Subcutaneous abdominal adipose tissue (tissue), 5 donors: Measurements from ENCODE around the gene TM2D3.

Experiments
- H3K27ac ChIP-seq: one replicate; pipeline ENCODE4 v1.7.0; 2013; ENCODE audit warnings: low read depth, mild to moderate bottlenecking, inconsistent platforms, low read length, moderate library complexity
- H3K27me3 ChIP-seq, 5 donors: one replicate each; pipeline ENCODE4 v1.7.0; 2013; ENCODE audit warnings: low read length in 5 of 5, inconsistent platforms in 1 of 5; ENCODE audit not compliant: control insufficient read depth in 5 of 5, insufficient read depth in 4 of 5
- H3K36me3 ChIP-seq, 5 donors: one replicate each; pipeline ENCODE4 v1.7.0; 2013; ENCODE audit warnings: low read length in 5 of 5; ENCODE audit not compliant: control insufficient read depth in 5 of 5, insufficient read depth in 5 of 5
- H3K4me1 ChIP-seq, 5 donors: one replicate each; pipeline ENCODE4 v1.7.0; 2013; ENCODE audit warnings: low read length in 5 of 5, mild to moderate bottlenecking in 3 of 5, moderate library complexity in 1 of 5; ENCODE audit not compliant: control insufficient read depth in 5 of 5, insufficient read depth in 5 of 5
- H3K4me3 ChIP-seq, 5 donors: one replicate each; pipeline ENCODE4 v1.7.0; 2013; ENCODE audit warnings: low read length in 5 of 5, low read depth in 1 of 5
- H3K9ac ChIP-seq, 5 donors: one replicate each; pipeline ENCODE4 v1.7.0; 2013; ENCODE audit warnings: low read length in 5 of 5, mild to moderate bottlenecking in 4 of 5, moderate library complexity in 3 of 5
- H3K9me3 ChIP-seq, 5 donors: one replicate each; pipeline ENCODE4 v1.7.0; 2013; ENCODE audit warnings: low read length in 5 of 5; ENCODE audit not compliant: control insufficient read depth in 5 of 5
- donor health status: healthy.
- donor health status: healthy.
- donor health status: healthy.
- donor health status: healthy.
- donor health status: healthy.

TM2D3 gene, protein sequence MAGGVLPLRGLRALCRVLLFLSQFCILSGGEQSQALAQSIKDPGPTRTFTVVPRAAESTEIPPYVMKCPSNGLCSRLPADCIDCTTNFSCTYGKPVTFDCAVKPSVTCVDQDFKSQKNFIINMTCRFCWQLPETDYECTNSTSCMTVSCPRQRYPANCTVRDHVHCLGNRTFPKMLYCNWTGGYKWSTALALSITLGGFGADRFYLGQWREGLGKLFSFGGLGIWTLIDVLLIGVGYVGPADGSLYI

DNA sequence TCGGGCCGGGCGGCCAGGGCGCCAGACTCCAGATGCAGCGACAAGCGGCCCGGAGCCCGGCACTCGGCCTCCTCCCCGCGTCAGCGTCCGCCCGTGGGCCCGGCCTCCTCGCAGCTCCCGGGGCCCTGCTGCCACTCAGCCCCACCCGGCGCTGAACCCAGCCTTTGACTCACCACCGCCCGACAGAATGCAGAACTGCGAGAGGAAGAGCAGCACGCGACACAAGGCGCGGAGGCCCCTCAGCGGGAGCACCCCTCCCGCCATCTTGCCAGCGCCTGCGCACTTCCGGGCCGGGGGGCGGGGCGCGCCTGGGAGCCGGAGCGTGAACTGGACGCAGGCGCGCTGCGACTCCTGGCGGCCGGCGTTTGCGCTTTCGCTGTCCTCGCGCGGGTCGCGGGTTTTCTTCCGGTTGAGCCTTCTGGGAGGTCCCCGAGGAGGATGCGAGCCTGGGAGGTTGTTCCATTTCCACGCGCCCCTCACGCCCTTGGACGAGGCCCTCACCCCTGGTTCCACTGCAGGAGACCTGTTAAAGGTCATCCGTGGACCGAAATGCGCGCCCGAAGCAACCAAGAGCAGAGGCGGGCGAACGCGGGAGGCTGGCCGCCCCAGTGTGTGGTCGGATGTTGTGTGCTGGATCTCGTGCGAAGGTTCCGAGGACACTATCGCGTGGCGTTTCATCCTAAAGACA, at the start of gene TM2D3:
Gene TM2D3 (minus strand): TSS at position 284 of the 688 bp plus-strand sequence. CDS start 20 bp downstream, at position 264.
- H3K36me3 ChIP-seq, result peaks cover 11 to 35% (median 13%) of the 10 kb centered on the region in 5 donors
- no peaks in the 10 kb centered on the region for H3K27me3 ChIP-seq
- peak within 1 kb of the TSS; percentile 98 for H3K27ac ChIP-seq
- H3K9ac ChIP-seq, result peak within 1 kb of the TSS; percentile 88 to 98 (median 94)
- peaks cover 1 to 39% (median 27%) of the 10 kb centered on the region in 5 donors for H3K4me1 ChIP-seq
- H3K4me3 ChIP-seq, result peak within 1 kb of the TSS; percentile 88 to 96 (median 94)
- H3K9me3 ChIP-seq, result no peaks in the 10 kb centered on the region

- Histone ChIP-seq H3K4me1 (no peaks in the 10 kb centered on the region), H3K9ac (no peak overlapping the region), H3K27ac (no peak overlapping the region), H3K36me3 (peaks cover 48 to 81% (median 74%) of the 10 kb centered on the region in 5 donors), H3K4me3 (no peak overlapping the region), H3K27me3 (no peaks in the 10 kb centered on the region), H3K9me3 (no peaks in the 10 kb centered on the region)
These were observed 46.1 kb upstream of the TM2D3 start for GRCh38 chr15:101698314-101698713.

- Histone ChIP-seq H3K9me3 (no peaks in the 10 kb centered on the region), H3K4me1 (no peaks in the 10 kb centered on the region), H3K27me3 (no peaks in the 10 kb centered on the region), H3K4me3 (no peak overlapping the region), H3K36me3 (peaks cover 49 to 81% (median 73%) of the 10 kb centered on the region in 5 donors), H3K9ac (no peak overlapping the region), H3K27ac (no peak overlapping the region)
These were observed 45.3 kb upstream of the TM2D3 start for GRCh38 chr15:101697488-101697887.

- Histone ChIP-seq H3K4me1 (no peaks in the 10 kb centered on the region), H3K36me3 (peaks cover 48 to 81% (median 70%) of the 10 kb centered on the region in 5 donors), H3K27me3 (no peaks in the 10 kb centered on the region), H3K4me3 (no peak overlapping the region), H3K27ac (no peak overlapping the region), H3K9ac (no peak overlapping the region), H3K9me3 (no peaks in the 10 kb centered on the region)
These were observed 44.6 kb upstream of the TM2D3 start for GRCh38 chr15:101696829-101697228.

DNA sequence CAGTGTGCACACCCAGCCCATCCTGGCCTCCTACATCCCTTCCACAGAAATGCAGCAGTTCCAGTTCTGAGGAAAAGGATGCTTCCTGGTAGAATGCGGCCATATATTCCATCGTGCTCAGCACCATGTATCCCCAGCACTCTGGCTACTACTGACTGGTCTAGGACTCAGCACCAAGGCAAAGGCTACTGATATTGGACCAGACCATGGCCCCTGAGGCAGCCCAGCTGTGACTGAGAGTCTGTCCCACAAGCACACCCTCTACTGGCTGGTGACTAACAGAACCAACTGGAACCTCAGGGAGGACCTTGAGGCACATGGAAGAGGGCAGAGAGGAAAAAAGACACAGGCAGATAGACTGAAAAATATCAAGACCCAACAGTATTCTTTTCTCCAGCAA, 42.1 kb upstream of the TM2D3 start:
- H3K4me1 ChIP-seq, result no peaks in the 10 kb centered on the region
- H3K27ac ChIP-seq, result no peak overlapping the region
- no peaks in the 10 kb centered on the region for H3K27me3 ChIP-seq
- H3K9me3 ChIP-seq, result no peaks in the 10 kb centered on the region
- no peak overlapping the region for H3K9ac ChIP-seq
- H3K36me3 ChIP-seq, result peaks cover 44 to 62% (median 50%) of the 10 kb centered on the region in 5 donors
- no peak overlapping the region for H3K4me3 ChIP-seq

GRCh38 chr15:101692801-101693598, 40.8 kb upstream of the TM2D3 start:
- Histone ChIP-seq H3K4me3 (no peak overlapping the region), H3K36me3 (peaks cover 39 to 51% (median 39%) of the 10 kb centered on the region in 5 donors), H3K9me3 (no peaks in the 10 kb centered on the region), H3K27me3 (no peaks in the 10 kb centered on the region), H3K27ac (no peak overlapping the region), H3K9ac (no peak overlapping the region), H3K4me1 (no peaks in the 10 kb centered on the region)

DNA sequence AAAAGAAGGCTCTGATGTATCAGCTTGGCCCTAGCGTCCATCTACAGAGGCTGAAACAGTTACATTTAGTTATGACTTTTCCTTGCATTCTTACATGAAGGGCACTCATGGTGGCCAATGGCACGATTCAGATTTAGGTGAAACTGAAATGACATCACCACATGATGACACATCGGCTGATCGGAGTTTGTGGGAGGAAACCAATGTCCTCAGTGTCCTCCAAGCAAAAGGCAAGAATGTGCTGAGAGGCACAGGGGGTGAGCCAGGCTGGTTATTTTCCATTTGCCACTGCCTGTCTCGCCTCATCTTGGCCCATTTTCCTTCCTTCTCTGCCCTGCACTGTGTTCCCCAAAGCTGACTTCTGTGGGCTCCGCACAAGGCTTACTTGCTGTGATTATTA, 37.7 kb upstream of the TM2D3 start:
- H3K4me1 ChIP-seq, result no peaks in the 10 kb centered on the region
- H3K36me3 ChIP-seq, result peaks cover 23 to 40% (median 30%) of the 10 kb centered on the region in 5 donors
- no peak overlapping the region for H3K4me3 ChIP-seq
- no peak overlapping the region for H3K9ac ChIP-seq
- H3K27me3 ChIP-seq, result no peaks in the 10 kb centered on the region
- no peaks in the 10 kb centered on the region for H3K9me3 ChIP-seq
- no peak overlapping the region for H3K27ac ChIP-seq

DNA sequence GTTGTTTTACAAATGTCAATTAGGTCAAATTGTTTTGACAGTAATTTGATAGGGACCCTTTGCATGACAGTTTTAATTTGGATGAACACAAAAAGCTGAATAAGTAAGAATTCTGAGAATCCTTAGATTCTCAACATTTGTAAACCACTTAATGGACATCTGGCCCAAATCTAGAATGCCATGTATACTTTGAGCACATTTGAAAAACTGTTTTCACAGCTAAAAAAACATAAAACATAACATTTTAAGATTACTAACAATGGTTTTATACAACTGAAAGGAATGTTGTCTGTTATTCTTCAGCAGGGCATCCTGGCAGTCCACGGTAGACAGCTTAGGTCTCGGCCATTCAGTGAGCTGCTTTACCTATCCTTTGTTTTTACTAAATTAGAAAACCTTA, 34.5 kb upstream of the TM2D3 start:
- H3K36me3 ChIP-seq, result peaks cover 20 to 49% (median 29%) of the 10 kb centered on the region in 5 donors
- H3K4me3 ChIP-seq, result no peak overlapping the region

GRCh38 chr15:101684877-101685276, 32.7 kb upstream of the TM2D3 start:
- H3K27ac ChIP-seq, result no peak overlapping the region
- no peak overlapping the region for H3K9ac ChIP-seq
- no peak overlapping the region for H3K4me3 ChIP-seq
- H3K9me3 ChIP-seq, result no peaks in the 10 kb centered on the region
- peaks cover 23 to 46% (median 33%) of the 10 kb centered on the region in 5 donors for H3K36me3 ChIP-seq
- no peaks in the 10 kb centered on the region for H3K4me1 ChIP-seq
- H3K27me3 ChIP-seq, result no peaks in the 10 kb centered on the region

More for the DNA sequence above, 34.5 kb upstream of the TM2D3 start:
- no peaks in the 10 kb centered on the region for H3K4me1 ChIP-seq
- H3K27me3 ChIP-seq, result no peaks in the 10 kb centered on the region
- H3K27ac ChIP-seq, result no peak overlapping the region
- no peaks in the 10 kb centered on the region for H3K9me3 ChIP-seq
- no peak overlapping the region for H3K9ac ChIP-seq

- H3K27ac ChIP-seq, result no peak overlapping the region
- no peaks in the 10 kb centered on the region for H3K27me3 ChIP-seq
- no peak overlapping the region for H3K4me3 ChIP-seq
- H3K36me3 ChIP-seq, result peaks cover 22 to 45% (median 34%) of the 10 kb centered on the region in 5 donors
- H3K9me3 ChIP-seq, result no peaks in the 10 kb centered on the region
- no peak overlapping the region for H3K9ac ChIP-seq
- H3K4me1 ChIP-seq, result no peaks in the 10 kb centered on the region
These were observed 32.2 kb upstream of the TM2D3 start for GRCh38 chr15:101684384-101684783.
